ENCODE measurements around the gene CDK18.

DNA sequence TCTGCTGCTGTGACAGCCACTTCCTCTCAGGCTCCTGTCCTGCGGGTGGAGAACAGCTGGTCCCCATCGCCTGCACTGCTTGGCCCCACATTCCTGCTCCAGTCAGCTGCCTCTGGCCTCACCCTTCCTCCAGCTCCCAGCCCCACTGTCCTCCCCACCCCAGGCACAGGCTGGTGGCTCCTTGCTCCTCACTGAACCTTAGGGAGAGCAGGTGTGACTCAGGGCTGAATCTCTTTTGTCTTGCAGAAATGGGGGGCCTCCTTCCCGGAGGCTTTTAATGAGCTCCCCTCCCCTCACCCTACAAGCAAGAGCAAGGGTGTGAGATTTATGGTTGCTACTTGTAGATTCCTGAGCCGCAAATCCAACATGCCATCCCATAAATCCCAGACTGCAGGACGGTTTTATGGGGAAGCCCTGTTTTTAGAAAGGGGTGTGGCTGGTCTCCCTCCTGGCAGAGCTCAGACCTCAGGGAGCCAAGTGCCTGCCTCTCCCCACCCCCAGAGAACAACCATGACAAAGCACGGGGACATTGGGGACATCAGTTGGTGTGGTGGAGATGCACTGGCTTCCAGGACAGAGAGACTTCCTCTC lies 15.2 kb downstream of the CDK18 start:
- TF ChIP-seq, protein P1, sequence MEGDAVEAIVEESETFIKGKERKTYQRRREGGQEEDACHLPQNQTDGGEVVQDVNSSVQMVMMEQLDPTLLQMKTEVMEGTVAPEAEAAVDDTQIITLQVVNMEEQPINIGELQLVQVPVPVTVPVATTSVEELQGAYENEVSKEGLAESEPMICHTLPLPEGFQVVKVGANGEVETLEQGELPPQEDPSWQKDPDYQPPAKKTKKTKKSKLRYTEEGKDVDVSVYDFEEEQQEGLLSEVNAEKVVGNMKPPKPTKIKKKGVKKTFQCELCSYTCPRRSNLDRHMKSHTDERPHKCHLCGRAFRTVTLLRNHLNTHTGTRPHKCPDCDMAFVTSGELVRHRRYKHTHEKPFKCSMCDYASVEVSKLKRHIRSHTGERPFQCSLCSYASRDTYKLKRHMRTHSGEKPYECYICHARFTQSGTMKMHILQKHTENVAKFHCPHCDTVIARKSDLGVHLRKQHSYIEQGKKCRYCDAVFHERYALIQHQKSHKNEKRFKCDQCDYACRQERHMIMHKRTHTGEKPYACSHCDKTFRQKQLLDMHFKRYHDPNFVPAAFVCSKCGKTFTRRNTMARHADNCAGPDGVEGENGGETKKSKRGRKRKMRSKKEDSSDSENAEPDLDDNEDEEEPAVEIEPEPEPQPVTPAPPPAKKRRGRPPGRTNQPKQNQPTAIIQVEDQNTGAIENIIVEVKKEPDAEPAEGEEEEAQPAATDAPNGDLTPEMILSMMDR (IDR thresholded peaks at IDR 0.05): no peak
- peak; percentile 52 for TF ChIP-seq POLR2AphosphoS5 (IDR thresholded peaks at IDR 0.05)
